Endometrial microvascular endothelial cells (primary cell): Measurements from ENCODE around the gene DRD2. TPM values are rescaled to one million over a fixed set of nuclear protein-coding genes. Genes with fewer than 3 reads are reported as not detected.

Source experiments
- in situ Hi-C: cut with HindIII; loops from 2 replicates; pipeline ENCODE4 v1.10.0; 2017; ENCODE audit warnings: low sequenced_read_pairs, low pct_unique_long_range_greater_than_20kb; ENCODE audit errors: inconsistent ontology term
- total RNA-seq: library from RNA; depleted of rRNA; stranded (reverse); fragments of >200 nt; gene quantifications from one replicate; pipeline ENCODE4 v1.2.3, GENCODE V29; 2015; ENCODE audit errors: inconsistent ontology term

DRD2 gene
- total RNA-seq, 1 donor from 2014 or later: not detected

DNA sequence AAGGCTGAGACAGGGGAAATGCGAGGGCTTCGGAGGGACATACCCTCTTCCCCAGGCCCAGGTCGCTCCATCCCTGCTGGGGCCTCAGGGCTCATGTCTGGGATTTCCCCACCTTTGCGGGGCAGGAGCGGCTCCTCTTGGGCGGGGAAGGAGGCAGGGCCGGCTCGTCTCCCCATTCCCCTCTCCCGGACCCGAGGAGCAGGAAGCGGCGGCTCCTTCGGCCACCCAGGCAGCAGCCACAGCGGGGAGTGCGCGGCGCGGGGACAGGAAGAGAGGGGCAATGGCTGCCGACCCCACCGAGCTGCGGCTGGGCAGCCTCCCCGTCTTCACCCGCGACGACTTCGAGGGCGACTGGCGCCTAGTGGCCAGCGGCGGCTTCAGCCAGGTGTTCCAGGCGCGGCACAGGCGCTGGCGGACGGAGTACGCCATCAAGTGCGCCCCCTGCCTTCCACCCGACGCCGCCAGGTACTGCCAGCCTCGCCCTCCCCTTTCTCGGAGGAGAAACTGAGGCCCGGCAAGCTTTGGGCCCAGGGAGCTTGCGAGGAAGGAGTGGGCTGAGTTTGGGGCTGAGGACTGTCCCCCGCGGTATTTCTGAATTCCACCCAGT lies 87.5 kb downstream of the DRD2 start, which contains the start of gene ANKK1:
Gene ANKK1 (plus strand): TSS at position 175 of the 607 bp plus-strand sequence. CDS start 106 bp downstream, at position 281.
- in situ Hi-C loops: no loop called here

DNA sequence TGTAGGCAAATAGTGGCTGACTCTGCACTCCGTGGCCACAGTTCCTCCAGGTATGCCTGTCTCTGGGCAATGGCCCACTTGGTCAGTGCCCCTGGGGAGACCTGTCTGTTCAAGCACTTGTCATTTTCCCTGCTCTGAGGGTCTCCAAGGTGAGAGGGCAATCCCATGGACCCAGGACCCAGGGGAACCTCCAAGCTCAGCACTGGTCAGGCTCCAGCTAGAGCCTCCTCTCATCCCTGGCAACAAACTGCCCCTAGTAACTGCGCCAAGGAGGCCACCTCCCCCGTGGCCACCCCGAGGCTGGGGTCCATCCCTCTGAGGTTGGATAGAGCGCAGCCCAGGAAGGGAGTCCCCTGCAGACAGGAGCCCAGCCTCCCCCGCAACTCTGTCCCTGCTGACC lies 88.3 kb downstream of the DRD2 start:
- in situ Hi-C loops: no loop called here

DNA sequence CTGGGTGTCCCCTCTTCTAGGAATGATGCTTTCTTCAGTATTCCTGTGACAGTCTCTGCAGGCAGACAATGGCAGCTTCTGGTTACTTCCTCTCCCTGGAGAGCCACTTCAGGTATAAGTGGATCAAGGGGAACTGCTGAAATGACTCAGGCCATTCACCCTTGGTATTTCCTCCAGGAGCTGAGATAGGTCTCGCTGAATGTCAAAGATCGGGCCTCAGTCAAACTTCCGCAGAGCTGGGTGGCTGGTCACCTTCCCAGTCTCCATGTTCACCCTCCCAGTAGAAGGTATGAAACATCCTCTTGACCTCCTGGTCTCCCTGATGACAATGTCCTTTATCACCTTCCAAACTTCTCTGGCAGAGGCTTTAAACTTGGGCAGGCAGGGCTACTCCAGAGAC lies 89.4 kb downstream of the DRD2 start:
- in situ Hi-C loops: no loop called here

DNA sequence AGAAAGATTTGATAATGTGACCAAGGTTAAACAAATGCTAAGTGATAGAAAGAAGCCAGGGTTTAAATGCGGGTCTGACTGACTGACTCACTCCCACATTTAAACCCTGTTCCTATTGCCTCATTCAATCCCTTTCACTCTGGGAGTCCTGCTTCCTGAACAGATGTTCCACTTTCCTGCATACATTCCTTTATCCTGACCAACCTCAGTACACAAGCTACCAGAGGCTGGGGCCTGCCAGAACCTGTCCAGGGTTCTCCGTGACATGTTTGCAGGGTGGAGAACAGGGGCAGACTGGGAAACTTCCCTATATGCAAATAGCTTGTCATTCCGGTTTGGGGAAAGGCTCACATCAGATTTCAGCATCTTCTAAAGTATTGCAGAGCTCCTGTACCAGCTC lies 90.6 kb downstream of the DRD2 start:
- in situ Hi-C loops: no loop called here

DNA sequence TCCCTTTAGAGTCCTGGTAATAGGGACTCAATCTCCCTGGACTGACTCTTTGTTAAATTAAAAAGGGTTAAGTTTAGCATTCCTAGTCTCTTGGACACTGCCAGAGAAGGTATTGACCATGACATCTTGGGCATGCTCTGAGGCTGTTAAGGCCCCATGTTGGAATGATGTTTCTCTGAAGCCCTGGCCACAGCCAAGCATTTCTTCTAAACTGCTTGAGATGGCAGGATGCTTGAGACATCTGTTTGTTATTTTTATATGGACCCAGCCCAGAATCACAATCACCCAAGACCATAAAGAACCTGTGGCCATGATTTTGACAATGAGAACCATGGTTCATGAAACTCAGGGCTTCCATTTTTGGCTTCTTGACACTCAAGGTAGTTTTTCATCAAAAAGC lies 93.1 kb downstream of the DRD2 start:
- in situ Hi-C loops: no loop called here

DNA sequence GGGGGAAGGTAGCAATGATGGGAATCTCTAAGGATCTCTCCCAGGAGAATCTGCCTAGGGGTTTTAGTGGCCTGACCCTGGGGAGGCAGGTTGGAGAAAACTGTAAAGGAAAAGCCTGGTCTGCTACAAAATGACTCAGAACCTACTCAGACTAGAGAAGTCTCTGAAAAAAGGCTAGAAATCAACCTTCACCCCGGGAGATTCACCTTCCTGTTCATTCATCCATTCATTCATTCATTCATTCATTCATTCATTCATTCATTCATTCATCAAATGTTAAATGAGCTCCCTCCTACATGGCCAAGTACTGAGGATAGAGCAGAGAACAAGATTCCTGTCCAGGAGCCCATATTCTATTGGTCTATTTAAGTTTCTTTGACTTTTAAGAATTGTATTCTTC lies 96.5 kb downstream of the DRD2 start:
- in situ Hi-C loops: no loop called here

DNA sequence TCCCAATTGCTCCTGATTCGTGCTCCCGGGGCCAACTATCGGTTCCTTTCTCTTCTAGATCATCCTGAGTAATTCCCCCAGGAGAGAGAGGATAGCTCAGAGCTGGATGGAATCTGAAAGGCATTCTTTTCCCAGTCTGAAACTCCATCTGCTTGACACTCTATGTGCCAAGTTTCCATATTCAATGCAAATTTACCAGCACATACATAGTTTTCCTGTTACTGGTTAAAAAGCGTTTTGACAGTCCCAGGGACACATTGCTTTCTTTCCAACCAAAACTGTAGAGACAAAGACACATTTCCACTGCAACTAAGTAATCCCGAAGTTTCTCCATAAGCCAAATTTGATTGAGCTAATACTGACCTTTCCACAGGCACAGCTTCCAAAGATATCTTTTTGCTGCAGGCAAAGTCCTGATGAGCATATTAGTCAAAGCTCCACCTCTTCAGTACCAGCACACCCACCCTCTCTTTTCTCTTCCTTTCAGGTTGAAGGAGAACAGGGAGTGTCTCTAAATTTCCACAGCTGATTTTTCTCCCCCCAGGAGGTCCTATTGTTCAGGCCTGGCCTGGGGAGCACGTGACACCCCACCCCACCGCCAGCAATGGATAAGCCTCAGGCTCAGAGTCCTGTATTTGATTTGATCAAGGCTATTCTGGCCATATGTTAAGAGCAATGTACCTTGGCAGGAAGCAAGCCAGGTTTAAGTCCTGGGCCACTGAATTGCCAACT lies 97.4 kb downstream of the DRD2 start:
- in situ Hi-C loops: no loop called here

DNA sequence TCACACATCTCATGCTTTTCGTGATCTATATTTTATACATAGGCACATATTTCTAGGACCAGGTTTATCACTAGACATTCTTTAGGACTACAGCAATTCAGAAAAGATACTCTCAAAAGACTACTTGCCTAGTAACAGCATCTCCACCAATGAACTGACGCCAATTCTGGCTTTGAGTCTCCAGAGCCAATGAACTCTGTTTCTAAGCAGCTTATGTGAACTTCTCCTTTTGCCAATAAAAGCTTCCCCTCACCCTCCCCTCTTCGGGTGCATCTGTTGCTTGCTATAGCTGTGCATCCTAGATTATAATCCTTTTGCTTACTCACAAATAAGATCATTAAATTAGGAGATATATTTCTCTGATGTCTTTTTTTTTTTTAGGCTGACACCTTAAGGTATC lies 99.0 kb downstream of the DRD2 start:
- in situ Hi-C loops: no loop called here

DNA sequence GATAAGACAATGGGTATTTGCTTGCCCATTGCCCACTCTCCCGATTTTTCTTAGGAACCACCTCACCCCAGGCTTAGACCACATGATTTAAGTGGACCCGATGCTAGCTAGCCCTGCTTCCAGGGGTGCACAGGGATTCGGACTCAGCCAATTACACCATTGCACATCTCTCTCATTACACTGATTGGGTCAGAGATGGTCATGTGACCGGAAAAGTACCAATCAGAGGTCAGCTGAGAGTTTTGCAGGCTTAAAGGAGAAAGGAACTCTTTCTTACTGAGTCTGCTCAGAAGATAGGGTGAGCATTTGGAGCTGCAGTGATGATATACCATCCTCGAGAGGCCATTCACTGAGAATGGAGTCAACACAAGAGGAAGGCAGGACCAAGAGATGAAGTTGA lies 99.8 kb downstream of the DRD2 start:
- in situ Hi-C loops: no loop called here

DNA sequence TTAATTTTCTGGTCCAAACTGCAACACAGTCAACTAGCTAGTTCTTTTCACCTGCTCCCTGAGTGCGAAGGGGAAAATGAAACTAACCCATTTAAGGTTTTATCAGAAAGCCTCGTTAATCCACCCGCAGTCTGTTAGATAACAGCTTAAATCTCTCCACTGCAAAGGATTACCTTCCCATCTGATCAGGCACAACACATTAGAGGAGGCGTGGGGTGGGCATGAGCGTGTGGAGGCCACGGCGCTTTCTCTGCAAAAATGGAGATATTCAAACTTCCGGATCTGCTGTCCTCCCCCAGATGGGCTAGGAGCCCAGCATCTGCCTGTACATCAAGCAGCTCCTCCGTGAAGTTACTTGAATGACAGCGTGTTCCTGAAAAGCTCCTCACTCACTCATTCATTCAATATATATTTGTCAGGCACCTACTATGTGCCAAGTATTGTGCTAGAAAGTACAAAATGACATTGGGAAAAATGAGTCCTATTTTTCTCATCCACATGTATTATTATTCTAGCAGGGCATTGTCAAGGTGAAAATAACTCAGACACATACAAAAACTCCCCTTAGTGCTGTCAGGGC lies 101.1 kb downstream of the DRD2 start:
- in situ Hi-C loops: no loop called here

DNA sequence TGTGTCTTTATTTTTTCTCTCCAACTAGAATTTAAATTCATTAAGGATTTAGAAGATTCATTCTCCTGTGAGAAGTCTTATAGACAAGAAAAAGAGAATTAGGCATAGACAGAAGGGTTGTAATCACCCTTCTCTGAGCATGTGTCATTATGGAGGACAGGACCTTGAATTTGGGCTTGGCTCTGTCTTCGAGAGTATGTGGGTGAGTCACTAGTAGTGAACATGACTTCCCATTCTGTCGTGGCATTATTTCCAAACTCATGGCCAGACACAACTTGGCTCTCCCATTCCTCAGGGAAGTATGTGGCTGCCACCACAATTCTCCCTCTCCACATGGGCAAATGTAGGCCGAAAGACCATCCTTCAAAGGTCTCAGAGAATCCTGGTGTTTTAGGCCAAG lies 101.9 kb downstream of the DRD2 start:
- in situ Hi-C loops: no loop called here

DNA sequence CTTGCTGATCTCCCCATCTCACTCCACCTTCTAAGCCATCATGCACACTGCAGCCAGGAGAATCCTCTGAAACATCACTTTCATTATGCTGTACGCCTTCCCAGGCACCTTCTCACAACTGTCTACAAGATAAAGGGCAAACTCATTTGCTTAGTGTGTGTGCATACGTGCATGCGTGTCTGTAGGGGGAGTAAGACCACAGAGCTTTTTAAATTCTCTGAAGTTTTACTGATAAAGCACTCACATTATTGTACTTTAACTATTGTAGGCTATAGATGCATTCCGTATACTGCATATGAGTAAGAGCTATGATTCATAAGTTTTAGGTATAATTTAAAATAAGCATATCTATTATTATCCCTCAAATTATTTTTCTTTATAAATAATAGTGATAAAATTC lies 102.9 kb downstream of the DRD2 start:
- in situ Hi-C loops: no loop called here

DNA sequence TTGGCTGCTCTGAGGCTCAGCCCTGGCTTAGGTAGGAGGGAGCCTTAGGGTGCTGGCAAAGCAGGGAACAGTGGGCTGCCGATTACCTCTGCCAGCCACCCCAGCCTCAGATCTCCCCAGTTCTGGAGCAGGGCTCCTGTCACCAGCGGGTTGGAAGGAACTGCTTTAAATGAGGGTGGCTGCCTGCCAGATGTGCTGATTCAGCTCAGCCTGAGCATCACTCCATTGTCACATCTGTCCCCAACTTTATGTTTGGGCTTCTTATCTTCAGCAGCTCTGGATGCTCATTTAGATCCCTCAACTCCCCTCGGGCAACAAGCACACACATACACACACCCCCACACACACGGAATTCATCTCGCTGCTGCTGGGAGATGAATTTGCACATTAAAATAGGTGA lies 104.6 kb downstream of the DRD2 start:
- in situ Hi-C loops: no loop called here

DNA sequence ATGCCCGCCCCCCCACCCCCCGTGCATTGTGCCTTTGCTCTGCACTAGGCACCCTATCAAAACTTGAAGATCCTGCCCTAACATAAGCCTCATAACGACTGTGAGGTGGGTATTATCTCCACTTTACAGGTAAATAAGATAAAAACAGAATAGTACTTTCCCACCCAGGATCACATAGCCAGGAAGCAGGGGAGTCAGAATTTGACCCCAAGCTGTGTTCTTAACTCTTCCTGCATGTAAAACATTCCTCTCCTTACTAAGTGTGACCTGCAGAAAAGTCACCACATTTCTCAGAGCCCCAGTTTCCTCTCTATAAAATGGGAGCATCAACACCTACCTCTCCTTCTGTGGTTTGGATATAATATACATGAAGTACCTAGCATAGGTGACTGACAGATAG lies 105.8 kb downstream of the DRD2 start:
- in situ Hi-C loops: no loop called here

DNA sequence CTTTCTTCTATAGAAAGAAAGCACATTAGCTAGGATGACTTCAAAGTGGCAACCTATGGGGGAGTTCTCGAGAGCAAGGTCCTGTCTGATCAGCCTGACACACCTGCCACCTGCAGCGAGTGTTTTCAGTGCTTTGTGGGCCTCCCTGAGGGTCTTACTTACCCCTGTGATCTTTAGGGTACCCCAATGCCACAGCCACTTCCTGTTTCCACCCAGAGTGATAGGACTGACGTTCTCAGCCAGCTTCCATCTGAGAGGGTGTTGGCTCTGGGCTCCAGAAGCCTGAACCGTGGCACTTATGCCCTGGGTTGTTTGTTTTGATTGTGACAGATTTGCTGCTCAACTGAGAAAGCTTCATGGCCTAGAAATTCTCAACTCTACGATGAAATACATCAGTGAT lies 109.3 kb downstream of the DRD2 start:
- in situ Hi-C loops: no loop called here

DNA sequence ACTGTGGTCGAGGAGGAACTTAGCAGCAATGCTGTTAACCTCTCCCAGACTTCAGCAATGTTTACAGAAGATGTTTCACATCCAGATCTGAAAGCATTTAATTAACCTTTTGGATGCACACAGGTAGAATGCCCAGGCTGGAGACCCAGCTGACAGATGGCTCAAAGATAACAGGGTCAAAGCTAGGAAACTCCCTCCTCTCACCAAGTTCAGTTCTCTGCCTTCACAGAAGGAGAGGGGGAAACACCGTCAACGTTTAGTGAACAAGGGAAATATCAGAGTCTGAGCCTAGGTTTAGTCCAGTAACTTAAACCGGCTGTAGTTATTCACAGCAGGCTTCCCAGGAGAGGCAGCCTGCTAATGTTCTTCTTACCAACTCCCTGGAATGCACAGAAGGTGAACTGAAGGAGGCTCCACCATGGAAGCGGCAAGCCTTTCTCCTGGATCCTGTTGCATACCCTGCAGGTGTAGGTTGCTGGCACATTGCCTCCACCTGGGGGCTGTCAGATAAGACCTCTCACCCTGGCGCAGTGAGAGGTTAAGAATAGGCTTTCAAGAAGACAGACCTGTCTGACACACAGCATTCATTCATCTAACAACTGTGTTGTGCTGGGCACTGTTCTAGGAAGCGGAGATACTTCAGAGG lies 111.1 kb downstream of the DRD2 start:
- in situ Hi-C loops: no loop called here

DNA sequence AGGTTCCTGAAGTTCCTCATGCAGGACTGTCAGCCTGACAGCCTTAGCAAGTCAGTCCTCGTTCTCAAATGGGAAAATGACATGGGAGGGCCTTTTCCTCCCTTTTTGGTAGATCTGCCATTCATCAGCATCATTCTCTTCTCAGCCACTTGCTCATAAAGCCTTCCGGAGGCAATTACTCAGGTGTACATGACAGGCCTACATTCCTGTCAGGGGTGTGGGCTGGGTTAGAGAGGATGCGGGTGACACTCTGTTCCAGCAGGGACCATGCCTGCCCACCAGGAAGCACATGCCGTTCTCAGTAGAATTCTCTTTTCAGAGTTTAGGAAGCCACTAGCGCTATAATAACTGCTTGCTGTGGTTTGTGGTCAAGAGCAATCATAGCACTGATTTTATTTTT lies 111.8 kb downstream of the DRD2 start:
- in situ Hi-C loops: no loop called here
